SK-N-SH (cell line): ENCODE data around the gene CDKAL1.

ENCODE experiments used
- CTCF ChIP-seq: fragments of 200-600 bp; sonication (generic); IDR thresholded peaks from 2 replicates; pipeline ENCODE4 v1.6.1; 2017; ENCODE audit warnings: antibody characterized with exemption, mild to moderate bottlenecking, moderate library complexity
- FOXJ3 ChIP-seq: sonication (generic); formaldehyde crosslinking; IDR thresholded peaks from 2 replicates; pipeline ENCODE4 v1.5.1; 2020; ENCODE audit warnings: mild to moderate bottlenecking, missing genetic modification reagents

DNA sequence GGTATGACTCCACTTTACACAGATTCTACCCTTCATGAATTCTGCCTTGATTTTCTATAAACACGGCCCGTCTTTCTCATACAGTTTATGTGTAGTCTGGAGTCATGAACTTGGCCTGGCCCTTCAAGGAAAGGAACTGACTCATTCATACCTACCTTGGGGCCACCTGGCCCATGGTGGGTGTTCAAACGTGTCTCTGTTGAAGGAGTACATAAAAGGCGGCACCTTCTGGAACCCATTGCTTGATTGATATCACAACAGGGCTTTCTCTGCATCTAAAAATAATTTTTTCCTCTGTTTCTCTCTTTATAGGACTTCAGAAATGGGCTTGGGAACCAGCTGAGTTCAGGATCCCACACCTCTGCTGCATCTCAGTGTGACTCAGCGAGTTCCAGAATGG lies 696.3 kb downstream of the CDKAL1 start:
- TF ChIP-seq CTCF (no peak), FOXJ3 (CRISPR knock-in tag) (no peak)
